Thyroid gland (tissue), 4 donors: ENCODE results near the gene SMARCD2. TPM values are rescaled to one million over a fixed set of nuclear protein-coding genes. Genes with fewer than 3 reads are reported as not detected.
"Not testable (repeated sequence)": the region's sequence is repeated elsewhere in the genome, so short reads cannot be mapped to it uniquely, and the experiment has no call there.

Experiments
- DNase-seq, 2 donors: peaks; one replicate each; pipeline ENCODE4 v3.0.0-alpha.2; 2019
- H3K27ac ChIP-seq, 3 donors: fragments of 200-600 bp; sonication (generic); 1 replicate in 2 of 3; 2 replicates in 1 of 3; pipeline ENCODE4 v1.5.1; 2016 to 2019; ENCODE audit warnings: mild to moderate bottlenecking in 1 of 3, moderate library complexity in 1 of 3
- H3K27me3 ChIP-seq: fragments of 200-600 bp; sonication (generic); one replicate; pipeline ENCODE4 v1.5.1; 2019
- H3K36me3 ChIP-seq, 2 donors: fragments of 200-600 bp; sonication (generic); one replicate each; pipeline ENCODE4 v1.5.1; 2016 to 2019
- H3K4me1 ChIP-seq, 2 donors: fragments of 200-600 bp; sonication (generic); one replicate each; pipeline ENCODE4 v1.5.1; 2017 to 2019
- H3K4me3 ChIP-seq, 3 donors: fragments of 200-600 bp; sonication (generic); replicated peaks in 1 of 3; 1 replicate in 2 of 3; 2 replicates in 1 of 3; pipeline ENCODE4 v1.5.1; 2016; ENCODE audit warnings: mild to moderate bottlenecking in 1 of 3
- H3K9me3 ChIP-seq: fragments of 200-600 bp; sonication (generic); one replicate; pipeline ENCODE4 v1.5.1; 2017
- POLR2A ChIP-seq, 2 donors: fragments of 450-650 bp; IDR thresholded peaks; one replicate each; pipeline ENCODE4 v1.6.1; 2017; ENCODE audit warnings: antibody characterized with exemption in 2 of 2, mild to moderate bottlenecking in 2 of 2, moderate library complexity in 1 of 2
- whole genome bisulfite sequencing, 2 donors: methylation state at CpG; one replicate each; pipeline ENCODE4 v1.1.5; 2017; 5-methylcytosine and 5-hydroxymethylcytosine counted together
- intact Hi-C: fragments of 100-400 bp; cut with DNase I; formaldehyde crosslinking; loops from one replicate; pipeline ENCODE4 v1.15.1; 2023
- total RNA-seq, 4 donors: library from RNA; depleted of rRNA; stranded (reverse); fragments of >200 nt; gene quantifications; one replicate each; pipeline ENCODE4 v1.2.3, GENCODE V29; 2016
- TF ChIP-seq, protein P1 (sequence below), 6 experiments: fragments of 200-600 bp in 3 of 6; fragments of 450-650 bp in 3 of 6; sonication (generic) in 3 of 6; IDR thresholded peaks; one replicate each; pipeline ENCODE4 v1.5.1; 2016 to 2019; ENCODE audit warnings: antibody characterized with exemption in 6 of 6, mild to moderate bottlenecking in 2 of 6, inconsistent platforms in 1 of 6, moderate library complexity in 1 of 6

Gene SMARCD2
- total RNA-seq, 4 donors from 2014 or later: 75.0 to 101 (median 90.4) TPM

DNA sequence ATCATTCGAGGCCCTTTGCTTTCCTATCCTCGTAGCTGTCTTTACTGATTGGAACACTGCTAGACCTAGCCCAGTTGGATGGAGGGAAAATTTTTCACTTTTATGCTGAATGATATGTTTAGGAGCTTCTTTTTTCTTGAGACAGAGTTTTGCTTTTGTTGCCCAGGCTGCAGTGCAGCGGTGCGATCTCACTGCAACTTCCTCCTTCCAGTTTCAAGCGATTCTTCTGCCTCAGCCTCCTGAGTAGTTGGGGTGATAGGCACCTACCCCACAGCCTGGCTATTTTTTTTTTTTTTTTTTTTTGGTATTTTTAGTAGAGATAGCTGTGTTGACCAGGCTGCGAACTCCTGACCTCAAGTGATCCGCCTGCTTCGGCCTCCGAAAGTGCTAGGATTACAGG, 32.5 kb downstream of the SMARCD2 start:
- intact Hi-C loops: no loop called here

DNA sequence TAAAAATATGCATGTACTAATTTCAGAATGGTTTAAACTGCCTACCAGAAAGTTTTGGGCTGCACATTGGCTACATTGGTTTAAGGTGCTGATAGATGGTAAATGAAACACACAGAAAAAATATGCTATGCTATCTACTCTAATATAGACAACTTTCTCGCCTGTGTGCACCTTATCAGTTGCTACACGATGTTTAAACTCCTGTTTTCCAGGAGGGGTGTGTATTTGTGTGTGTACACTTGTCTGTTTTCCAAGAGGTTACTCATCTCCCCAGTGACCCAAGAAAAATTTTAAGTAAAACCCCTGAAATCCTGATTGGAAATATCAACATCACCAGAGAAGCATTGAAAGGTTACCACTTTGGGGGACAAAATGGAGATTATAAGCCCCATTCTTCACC, 36.9 kb downstream of the SMARCD2 start:
- Histone ChIP-seq H3K36me3 (peaks cover 63 to 88% of the 10 kb centered on the region in 2 donors), H3K9me3 (no peaks in the 10 kb centered on the region), H3K4me3 (no peak overlapping the region), H3K27me3 (no peaks in the 10 kb centered on the region), H3K4me1 (no peaks in the 10 kb centered on the region), H3K27ac (no peak overlapping the region)
- intact Hi-C loops: no loop called here
- TF ChIP-seq POLR2A (IDR thresholded peaks at IDR 0.05): no peak
- TF ChIP-seq, protein P1, sequence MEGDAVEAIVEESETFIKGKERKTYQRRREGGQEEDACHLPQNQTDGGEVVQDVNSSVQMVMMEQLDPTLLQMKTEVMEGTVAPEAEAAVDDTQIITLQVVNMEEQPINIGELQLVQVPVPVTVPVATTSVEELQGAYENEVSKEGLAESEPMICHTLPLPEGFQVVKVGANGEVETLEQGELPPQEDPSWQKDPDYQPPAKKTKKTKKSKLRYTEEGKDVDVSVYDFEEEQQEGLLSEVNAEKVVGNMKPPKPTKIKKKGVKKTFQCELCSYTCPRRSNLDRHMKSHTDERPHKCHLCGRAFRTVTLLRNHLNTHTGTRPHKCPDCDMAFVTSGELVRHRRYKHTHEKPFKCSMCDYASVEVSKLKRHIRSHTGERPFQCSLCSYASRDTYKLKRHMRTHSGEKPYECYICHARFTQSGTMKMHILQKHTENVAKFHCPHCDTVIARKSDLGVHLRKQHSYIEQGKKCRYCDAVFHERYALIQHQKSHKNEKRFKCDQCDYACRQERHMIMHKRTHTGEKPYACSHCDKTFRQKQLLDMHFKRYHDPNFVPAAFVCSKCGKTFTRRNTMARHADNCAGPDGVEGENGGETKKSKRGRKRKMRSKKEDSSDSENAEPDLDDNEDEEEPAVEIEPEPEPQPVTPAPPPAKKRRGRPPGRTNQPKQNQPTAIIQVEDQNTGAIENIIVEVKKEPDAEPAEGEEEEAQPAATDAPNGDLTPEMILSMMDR (IDR thresholded peaks at IDR 0.05): no peak
- DNase-seq: no peak
- WGBS, 2 donors: 90% methylated on average over 2 of the region's 2 CpGs

More for the DNA sequence above, 32.5 kb downstream of the SMARCD2 start:
- no peak for DNase-seq
- no peak overlapping the region for H3K4me3 ChIP-seq
- H3K9me3 ChIP-seq: no peaks in the 10 kb centered on the region
- H3K4me1 ChIP-seq: no peaks in the 10 kb centered on the region
- H3K36me3 ChIP-seq: peaks cover 90 to 93% of the 10 kb centered on the region in 2 donors
- H3K27ac ChIP-seq: no peak overlapping the region
- 86 to 90% methylated on average over 9 of the region's 9 CpGs for WGBS, 2 donors
- TF ChIP-seq POLR2A (IDR thresholded peaks at IDR 0.05): no peak
- TF ChIP-seq, protein P1 (IDR thresholded peaks at IDR 0.05): no peak
- H3K27me3 ChIP-seq: no peaks in the 10 kb centered on the region

DNA sequence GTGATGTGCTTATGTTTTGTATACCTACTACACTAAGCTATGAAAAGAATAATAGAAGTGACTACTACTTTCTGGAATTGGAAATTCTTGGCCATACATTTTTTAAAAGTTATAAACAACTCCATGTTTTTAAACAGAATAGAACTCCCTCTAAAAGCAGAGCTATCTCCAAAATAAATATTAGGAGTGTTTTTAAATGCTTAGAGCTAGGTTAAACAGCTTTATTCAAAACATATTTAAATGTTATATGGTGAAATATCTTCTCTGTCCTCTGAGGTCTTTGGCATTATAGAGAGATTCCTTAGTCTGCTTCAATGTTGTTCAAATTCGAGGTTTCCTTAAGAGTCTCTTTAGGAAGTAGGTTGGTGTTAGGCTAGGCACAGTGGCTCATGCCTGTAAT, 38.2 kb downstream of the SMARCD2 start:
- no peak for DNase-seq
- intact Hi-C loops: no loop called here
- no peaks in the 10 kb centered on the region for H3K27me3 ChIP-seq
- 86 to 96% methylated on average over 1 of the region's 1 CpG for WGBS, 2 donors
- H3K9me3 ChIP-seq: no peaks in the 10 kb centered on the region
- H3K4me1 ChIP-seq: no peaks in the 10 kb centered on the region
- TF ChIP-seq, protein P1 (IDR thresholded peaks at IDR 0.05): no peak
- TF ChIP-seq POLR2A (IDR thresholded peaks at IDR 0.05): no peak
- H3K36me3 ChIP-seq: peaks cover 62 to 88% of the 10 kb centered on the region in 2 donors
- no peak overlapping the region for H3K27ac ChIP-seq
- no peak overlapping the region for H3K4me3 ChIP-seq

DNA sequence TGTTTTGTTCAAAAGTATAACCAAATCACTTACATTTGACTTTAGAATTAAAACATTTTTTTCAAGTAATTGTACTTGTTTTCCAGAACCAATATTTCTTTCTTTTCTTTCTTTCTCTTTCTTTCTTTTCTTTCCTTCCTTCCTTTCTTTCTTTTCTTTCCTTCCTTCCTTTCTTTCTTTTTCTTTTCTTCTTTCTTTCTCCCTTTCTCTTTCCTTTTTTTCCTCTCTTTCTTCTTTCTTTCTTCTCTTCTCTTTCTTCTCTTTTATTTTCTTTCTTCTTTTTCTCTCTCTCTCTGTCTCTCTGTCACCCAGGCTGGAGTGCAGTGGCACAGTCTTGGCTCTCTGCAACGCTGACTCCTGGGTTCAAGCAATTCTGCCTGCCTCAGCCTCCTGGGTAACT, 41.7 kb downstream of the SMARCD2 start:
- WGBS, 2 donors: 96 to 100% methylated on average over 1 of the region's 1 CpG

DNA sequence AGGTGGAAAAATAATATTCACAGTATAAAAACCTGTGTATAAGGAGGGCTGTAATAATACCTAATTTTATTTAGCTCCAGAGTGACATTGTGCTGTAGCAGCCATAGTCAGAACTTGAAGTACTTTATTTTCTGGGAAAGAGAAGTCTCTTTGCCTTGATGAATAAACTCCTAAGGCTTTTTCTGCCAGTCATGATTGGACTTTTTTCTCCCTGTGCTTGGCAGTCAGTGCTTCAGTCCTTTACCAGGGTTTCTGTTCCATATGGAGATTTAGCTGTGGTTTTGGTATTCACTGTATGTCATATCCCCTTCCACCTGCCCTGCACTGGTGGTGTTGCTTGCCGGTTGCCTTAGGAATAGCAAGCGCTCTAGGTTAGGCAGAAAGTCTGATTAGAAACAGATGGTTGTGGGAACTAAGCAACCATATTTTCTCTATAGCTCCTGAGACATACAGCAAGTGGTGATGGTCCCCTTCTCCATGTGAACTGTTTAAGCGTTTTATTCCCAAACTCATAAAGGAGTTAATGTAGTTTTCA, 43.8 kb downstream of the SMARCD2 start:
- no peak for DNase-seq
- no peaks in the 10 kb centered on the region for H3K27me3 ChIP-seq
- no peaks in the 10 kb centered on the region for H3K9me3 ChIP-seq
- peaks cover 74 to 89% of the 10 kb centered on the region in 2 donors for H3K36me3 ChIP-seq
- WGBS, 2 donors: 92 to 95% methylated on average over 3 of the region's 3 CpGs
- TF ChIP-seq POLR2A (IDR thresholded peaks at IDR 0.05): no peak
- TF ChIP-seq, protein P1 (IDR thresholded peaks at IDR 0.05): no peak
- intact Hi-C loops: no loop called here
- no peaks in the 10 kb centered on the region for H3K4me1 ChIP-seq
- no peak overlapping the region for H3K4me3 ChIP-seq
- H3K27ac ChIP-seq: no peak overlapping the region

More for the DNA sequence above, 41.7 kb downstream of the SMARCD2 start:
- intact Hi-C loops: no loop called here
- H3K36me3 ChIP-seq: peaks cover 63 to 86% of the 10 kb centered on the region in 2 donors
- no peak for DNase-seq
- no peak for TF ChIP-seq POLR2A (IDR thresholded peaks at IDR 0.05)
- TF ChIP-seq, protein P1 (IDR thresholded peaks at IDR 0.05): no peak
- no peaks in the 10 kb centered on the region for H3K27me3 ChIP-seq
- no peak overlapping the region for H3K27ac ChIP-seq
- no peak overlapping the region for H3K4me3 ChIP-seq
- H3K4me1 ChIP-seq: no peaks in the 10 kb centered on the region
- no peaks in the 10 kb centered on the region for H3K9me3 ChIP-seq

DNA sequence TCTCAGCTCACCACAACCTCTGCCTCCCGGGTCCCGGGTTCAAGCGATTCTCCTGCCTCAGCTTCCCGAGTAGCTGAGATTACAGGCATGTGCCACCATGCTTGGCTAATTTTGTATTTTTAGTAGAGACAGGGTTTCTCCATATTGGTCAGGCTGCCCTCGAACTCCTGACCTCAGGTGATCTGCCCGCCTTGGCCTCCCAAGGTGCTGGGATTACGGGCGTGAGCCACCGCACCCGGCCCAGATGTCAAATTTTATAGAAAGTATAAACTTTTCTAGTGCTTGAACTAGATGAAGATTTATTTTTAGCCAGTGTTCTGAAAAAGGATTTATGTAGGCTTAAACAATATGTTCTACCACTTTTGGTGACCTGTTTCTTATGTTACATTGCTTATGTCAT, 46.1 kb downstream of the SMARCD2 start:
- 97% methylated on average over 10 of the region's 10 CpGs for WGBS, 2 donors
- peaks cover 74 to 84% of the 10 kb centered on the region in 2 donors for H3K36me3 ChIP-seq
- H3K4me3 ChIP-seq, intact Hi-C loops, H3K27ac ChIP-seq, H3K27me3 ChIP-seq, DNase-seq, H3K4me1 ChIP-seq, H3K9me3 ChIP-seq: not testable (repeated sequence)
